HepG2 (cell line): ENCODE measurements around the gene DCLRE1C. TPM values are rescaled to one million over a fixed set of nuclear protein-coding genes. Genes with fewer than 3 reads are reported as not detected.

Experiments used
- ARNT2 ChIP-seq: sonication (generic); formaldehyde crosslinking; IDR thresholded peaks from 2 replicates; pipeline ENCODE4 v1.8.0; 2022; ENCODE audit warnings: mild to moderate bottlenecking, low read depth, missing genetic modification reagents, moderate library complexity
- ATF1 ChIP-seq: IDR thresholded peaks from 2 replicates; pipeline ENCODE4 v1.6.1; 2016; ENCODE audit warnings: mild to moderate bottlenecking, control low read depth
- CTCF ChIP-seq: sonication (generic); formaldehyde crosslinking; IDR thresholded peaks from 2 replicates; pipeline ENCODE4 v1.5.0; 2020; ENCODE audit warnings: mild to moderate bottlenecking, missing genetic modification reagents, moderate library complexity
- FIP1L1 ChIP-seq: fragments of 200-400 bp; formaldehyde crosslinking; IDR thresholded peaks from 2 replicates; pipeline ENCODE4 v1.6.1; 2018; ENCODE audit warnings: low read depth, mild to moderate bottlenecking, low read length, moderate library complexity, borderline replicate concordance; ENCODE audit not compliant: insufficient read depth
- GATAD2A ChIP-seq: IDR thresholded peaks from 2 replicates; pipeline ENCODE4 v1.6.1; 2016
- HNF4A ChIP-seq: sonication (generic); formaldehyde crosslinking; IDR thresholded peaks from 2 replicates; pipeline ENCODE4 v1.4.0; 2020; ENCODE audit warnings: missing genetic modification reagents
- HNRNPL ChIP-seq: fragments of 200-400 bp; formaldehyde crosslinking; IDR thresholded peaks from 2 replicates; pipeline ENCODE4 v1.6.1; 2017; ENCODE audit warnings: mild to moderate bottlenecking, low read depth, low read length
- KMT2B ChIP-seq: IDR thresholded peaks from 2 replicates; pipeline ENCODE4 v1.6.1; 2016; ENCODE audit warnings: missing genetic modification reagents, missing compliant biosample characterization
- MTF2 ChIP-seq: sonication (generic); formaldehyde crosslinking; IDR thresholded peaks from 2 replicates; pipeline ENCODE4 v1.5.0; 2020; ENCODE audit warnings: missing genetic modification reagents, borderline replicate concordance
- NONO ChIP-seq, 2 experiments: fragments of 450-650 bp in 1 of 2; sonication (generic) in 1 of 2; formaldehyde crosslinking in 1 of 2; IDR thresholded peaks in 1 of 2; conservative IDR thresholded peaks in 1 of 2; 2 replicates each; pipeline versions ENCODE4 v1.6.1 to v1.8.0; 2017 to 2022; ENCODE audit warnings: mild to moderate bottlenecking in 1 of 2, missing genetic modification reagents in 1 of 2, moderate library complexity in 1 of 2
- POLR2AphosphoS5 ChIP-seq: IDR thresholded peaks from 2 replicates; pipeline ENCODE4 v1.6.1; 2012; ENCODE audit warnings: low read depth, low read length
- PRDM10 ChIP-seq: sonication (generic); formaldehyde crosslinking; IDR thresholded peaks from 2 replicates; pipeline ENCODE4 v1.4.0; 2020; ENCODE audit warnings: low read depth, missing genetic modification reagents
- RFX3 ChIP-seq: IDR thresholded peaks from 2 replicates; pipeline ENCODE4 v1.6.1; 2016; ENCODE audit warnings: missing biosample characterization, missing genetic modification reagents
- SIN3A ChIP-seq: IDR thresholded peaks from 2 replicates; pipeline ENCODE4 v1.6.1; 2011; ENCODE audit warnings: low read depth, mild to moderate bottlenecking, control low read depth, low read length, borderline replicate concordance
- TFDP2 ChIP-seq: sonication (generic); formaldehyde crosslinking; IDR thresholded peaks from 2 replicates; pipeline ENCODE4 v1.4.0; 2020; ENCODE audit warnings: missing genetic modification reagents
- ZIK1 ChIP-seq: sonication (generic); formaldehyde crosslinking; IDR thresholded peaks from 2 replicates; pipeline ENCODE4 v1.5.0; 2020; ENCODE audit warnings: mild to moderate bottlenecking, low read depth, missing genetic modification reagents, borderline replicate concordance
- ZMYM4 ChIP-seq: sonication (generic); formaldehyde crosslinking; IDR thresholded peaks from 2 replicates; pipeline ENCODE4 v1.8.1; 2023; ENCODE audit warnings: mild to moderate bottlenecking, missing genetic modification reagents
- ZNF280B ChIP-seq: sonication (generic); formaldehyde crosslinking; IDR thresholded peaks from 2 replicates; pipeline ENCODE4 v1.5.0; 2020; ENCODE audit warnings: missing genetic modification reagents, mild to moderate bottlenecking, borderline replicate concordance
- ZNF580 ChIP-seq: IDR thresholded peaks from 2 replicates; pipeline ENCODE4 v1.6.1; 2016; ENCODE audit warnings: low read depth, borderline replicate concordance
- polyA plus RNA-seq, 8 experiments: library from polyadenylated mRNA; depleted of rRNA in 3 of 8; stranded (reverse) in 7 of 8; unstranded in 1 of 8; fragments of >200 nt; fragmentation: Illumina TruSeq in 4 of 8; extraction: Trizol in 4 of 8; gene quantifications; 2 replicates each; pipeline versions ENCODE4 v1.2.1 to v1.2.3, GENCODE V29; 2011 to 2016; ENCODE audit warnings: low read depth in 4 of 8, missing spikeins in 1 of 8, mixed read lengths in 1 of 8; ENCODE audit not compliant: insufficient read depth in 1 of 8
- total RNA-seq, 5 experiments: library from RNA; depleted of rRNA; stranded (reverse); fragments of >200 nt; fragmentation: Illumina TruSeq; extraction: Trizol; gene quantifications; 2 replicates each; pipeline ENCODE4 v1.2.3, GENCODE V29; 2016; ENCODE audit warnings: low read depth in 1 of 5

Gene DCLRE1C
- total and polyA plus RNA-seq, 2 of the 13 experiments (the other 11 are each of a cell fraction or from before 2014, with no cell fraction given): 3.0 to 10.3 TPM

DNA sequence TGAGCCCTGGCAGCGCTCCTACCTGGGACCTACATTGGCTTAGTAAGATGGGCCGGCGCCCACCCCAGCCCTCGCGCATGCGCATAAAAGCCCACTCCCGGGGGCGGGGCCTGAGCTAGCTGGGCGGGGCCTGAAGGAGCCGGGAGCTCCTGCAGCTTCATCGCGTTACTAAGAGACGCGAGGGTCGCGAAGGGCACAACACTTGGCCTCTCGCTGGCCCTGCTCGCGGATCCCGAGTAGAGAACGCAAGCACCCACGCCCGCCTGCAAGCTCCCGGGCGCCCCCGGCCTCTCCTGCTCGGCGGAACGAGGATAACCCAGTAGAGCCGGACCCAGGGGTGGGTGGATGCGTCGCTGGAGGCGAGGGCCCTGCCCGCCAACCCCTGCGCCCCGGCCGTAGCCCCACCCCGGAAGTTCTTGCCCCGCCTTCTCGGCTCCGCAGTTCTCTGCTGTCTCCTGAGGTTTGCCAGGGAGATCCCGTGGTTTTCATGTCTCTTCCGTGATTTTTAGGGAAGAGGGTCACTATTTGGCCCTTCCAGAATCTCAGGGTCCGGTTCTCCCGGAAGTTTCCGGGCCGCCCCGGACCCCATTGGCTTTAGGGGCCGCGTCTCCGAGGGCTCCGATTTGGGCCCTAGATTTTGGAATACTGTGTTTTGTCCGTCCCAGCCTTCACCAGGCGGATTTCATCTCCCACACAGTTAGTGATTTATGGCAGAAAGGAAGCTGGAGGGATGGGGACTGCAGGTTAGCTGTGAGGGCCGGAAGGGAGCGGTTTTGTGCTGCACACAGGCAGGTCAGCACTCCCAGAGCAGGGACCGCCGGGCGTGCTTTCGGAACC lies 5.5 kb upstream of the DCLRE1C start, which contains the start of gene MEIG1 (continued):
- 0 out of 2 replicates have a peak, but pooled peaks have one; percentile 52 for TF ChIP-seq PRDM10 (CRISPR knock-in tag)
- TF ChIP-seq ZMYM4 (CRISPR knock-in tag): peak; percentile 60
- TF ChIP-seq KMT2B (CRISPR knock-in tag): peak; percentile 39; the same call in 1 of the 2 replicates
- peak; percentile 70; the same call in 1 of the 2 replicates for TF ChIP-seq SIN3A
- no peak for TF ChIP-seq CTCF (CRISPR knock-in tag)
- TF ChIP-seq ATF1 (CRISPR knock-in tag): peak; percentile 52
- peak; percentile 60 for TF ChIP-seq POLR2AphosphoS5
- peak; percentile 51; the same call in 1 of the 2 replicates for TF ChIP-seq TFDP2 (CRISPR knock-in tag)
- peak; percentile 85; the same call in 1 of the 2 replicates for TF ChIP-seq ZNF580 (CRISPR knock-in tag)
- 0 out of 2 replicates have a peak, but pooled peaks have one; percentile 13 for TF ChIP-seq HNRNPL
- peak; percentile 80 for TF ChIP-seq RFX3
- peak; percentile 9; the same call in 1 of the 2 replicates for TF ChIP-seq HNF4A (CRISPR knock-in tag)
- TF ChIP-seq NONO (IDR thresholded peaks at IDR 0.05): no peak
- TF ChIP-seq NONO (CRISPR knock-in tag; conservative IDR thresholded peaks at IDR 0.05): peak; percentile 44; the same call in 1 of the 2 replicates
- 0 out of 2 replicates have a peak, but pooled peaks have one; percentile 74 for TF ChIP-seq FIP1L1
- 0 out of 2 replicates have a peak, but pooled peaks have one; percentile 7 for TF ChIP-seq GATAD2A (CRISPR knock-in tag)
- 0 out of 2 replicates have a peak, but pooled peaks have one; percentile 23 for TF ChIP-seq ARNT2 (CRISPR knock-in tag)
- TF ChIP-seq ZIK1 (CRISPR knock-in tag): 0 out of 2 replicates have a peak, but pooled peaks have one; percentile 3
- TF ChIP-seq MTF2 (CRISPR knock-in tag): 0 out of 2 replicates have a peak, but pooled peaks have one; percentile 54
- no peak for TF ChIP-seq ZNF280B (CRISPR knock-in tag)
